Hepatic stellate cell (primary cell): ENCODE measurements around the gene ABLIM2.
A peak's percentile ranks its signal among the peaks of the same experiment; 100 is the strongest.
"Not testable (repeated sequence)": the region's sequence is repeated elsewhere in the genome, so short reads cannot be mapped to it uniquely, and the experiment has no call there.

Source experiments
- DNase-seq: peaks from one replicate; pipeline ENCODE4 v3.0.0; 2011; ENCODE audit warnings: low spot score

The ABLIM2 gene

DNA sequence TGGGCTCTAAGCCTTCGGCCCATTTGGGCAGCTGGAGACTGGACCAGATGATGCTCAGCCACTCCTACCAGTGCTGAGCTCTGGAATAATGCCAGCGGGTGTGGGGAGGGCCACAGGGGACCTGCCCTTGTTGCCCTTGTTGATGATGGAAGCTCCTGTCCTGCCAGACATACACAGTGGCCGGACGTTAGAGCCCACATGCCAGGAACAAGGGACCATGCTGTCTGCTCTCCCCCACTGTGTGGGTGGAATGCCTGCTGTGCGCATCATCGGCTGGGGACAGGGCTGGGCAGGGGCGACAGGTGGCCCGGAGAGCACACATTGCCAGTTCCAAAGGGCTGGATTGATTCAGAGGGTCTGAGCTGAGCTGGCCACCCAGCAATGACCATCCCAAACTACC is 2.0 kb downstream of the ABLIM2 start:
- DNase-seq, result no peak

DNA sequence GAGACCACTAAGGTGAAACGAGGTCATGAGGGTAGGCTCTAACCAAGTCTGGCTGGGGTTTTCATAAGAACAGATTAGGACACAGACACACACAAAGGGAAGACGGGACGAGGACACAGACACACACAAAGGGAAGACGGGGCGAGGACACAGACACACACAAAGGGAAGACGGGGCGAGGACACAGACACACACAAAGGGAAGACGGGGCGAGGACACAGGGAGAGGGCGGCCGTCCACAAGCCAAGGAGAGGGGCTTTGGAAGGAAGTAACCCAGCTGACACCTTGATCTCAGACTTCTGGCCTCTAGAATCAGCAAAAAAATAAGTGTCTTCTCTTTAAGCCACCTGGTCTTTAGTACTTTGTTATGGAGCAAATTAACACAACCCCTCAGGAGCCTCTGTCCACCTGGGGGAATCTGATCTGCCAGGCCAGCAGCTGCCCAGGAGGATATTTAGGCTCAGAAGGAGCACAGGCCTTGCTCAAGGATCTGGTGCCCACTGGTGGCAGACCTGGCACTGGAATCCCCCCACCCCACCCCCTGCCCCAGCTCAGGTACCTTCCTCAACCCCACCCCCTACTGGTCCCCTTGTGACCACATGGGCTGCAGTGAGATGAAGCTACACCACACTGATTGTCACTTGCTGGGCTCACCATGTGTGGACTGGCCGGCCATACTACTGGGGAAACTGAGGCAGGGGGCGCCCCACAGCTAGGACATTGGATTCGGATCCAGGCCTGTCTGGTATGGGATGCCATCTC is 2.8 kb downstream of the ABLIM2 start:
- DNase-seq, result no peak

DNA sequence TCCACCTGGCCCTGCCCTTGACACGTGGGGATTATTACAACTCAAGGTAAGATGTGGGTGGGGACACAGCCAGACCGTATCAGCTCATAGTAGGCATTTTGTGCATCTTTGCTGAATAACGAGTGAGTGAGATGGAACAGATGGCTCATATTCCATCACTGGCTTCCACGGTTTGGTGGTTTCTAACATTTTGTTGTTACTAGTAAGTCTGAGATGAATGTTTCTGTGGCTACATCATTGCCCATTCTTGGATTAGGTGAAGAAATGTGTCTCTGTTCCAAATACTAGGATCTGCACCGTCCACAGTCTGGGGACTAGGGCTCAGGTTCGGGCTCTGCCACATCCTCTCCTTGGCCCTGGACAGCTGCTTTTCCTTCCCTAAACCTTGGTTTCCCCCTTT is 3.6 kb downstream of the ABLIM2 start:
- peak; percentile 41 for DNase-seq

DNA sequence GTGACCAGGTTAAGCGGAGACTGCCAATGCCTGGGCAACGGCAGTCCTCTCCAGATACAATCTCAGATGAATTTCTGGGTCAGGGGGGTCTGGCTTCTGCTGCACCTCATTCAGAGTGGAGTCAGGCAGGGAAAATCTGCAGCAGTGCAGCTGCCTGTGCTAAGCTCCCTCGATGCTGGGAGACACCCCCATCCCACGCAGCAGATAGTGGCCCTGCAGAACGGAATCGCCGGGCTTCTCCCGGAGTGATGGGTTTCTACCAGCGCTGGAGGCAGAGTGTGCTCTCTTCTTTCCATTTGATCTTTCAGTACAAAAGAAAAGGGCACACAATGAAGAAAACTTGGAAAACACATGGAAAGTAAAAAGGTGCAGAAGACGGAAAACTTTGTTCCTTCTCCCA is 5.2 kb downstream of the ABLIM2 start:
- no peak for DNase-seq

DNA sequence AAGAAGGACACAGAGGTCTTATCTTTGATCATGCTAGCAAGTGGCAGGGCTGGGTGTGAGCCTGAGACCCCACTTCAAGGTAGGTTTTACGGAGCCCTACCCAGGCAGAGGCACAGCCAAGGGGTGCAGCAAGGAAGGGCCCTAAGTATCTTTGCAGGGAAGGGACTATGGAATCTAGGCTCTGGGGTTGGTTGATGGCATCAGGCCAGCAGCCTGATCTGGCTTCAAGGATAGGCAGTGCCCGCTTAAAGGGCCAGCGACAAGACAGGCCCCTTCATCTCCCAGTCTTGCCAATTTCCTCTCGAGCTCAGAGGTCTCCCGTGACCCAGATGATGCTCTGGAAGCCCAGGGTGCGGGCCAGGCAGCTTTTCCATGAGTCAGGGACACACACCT is 5.8 kb downstream of the ABLIM2 start:
- no peak for DNase-seq

DNA sequence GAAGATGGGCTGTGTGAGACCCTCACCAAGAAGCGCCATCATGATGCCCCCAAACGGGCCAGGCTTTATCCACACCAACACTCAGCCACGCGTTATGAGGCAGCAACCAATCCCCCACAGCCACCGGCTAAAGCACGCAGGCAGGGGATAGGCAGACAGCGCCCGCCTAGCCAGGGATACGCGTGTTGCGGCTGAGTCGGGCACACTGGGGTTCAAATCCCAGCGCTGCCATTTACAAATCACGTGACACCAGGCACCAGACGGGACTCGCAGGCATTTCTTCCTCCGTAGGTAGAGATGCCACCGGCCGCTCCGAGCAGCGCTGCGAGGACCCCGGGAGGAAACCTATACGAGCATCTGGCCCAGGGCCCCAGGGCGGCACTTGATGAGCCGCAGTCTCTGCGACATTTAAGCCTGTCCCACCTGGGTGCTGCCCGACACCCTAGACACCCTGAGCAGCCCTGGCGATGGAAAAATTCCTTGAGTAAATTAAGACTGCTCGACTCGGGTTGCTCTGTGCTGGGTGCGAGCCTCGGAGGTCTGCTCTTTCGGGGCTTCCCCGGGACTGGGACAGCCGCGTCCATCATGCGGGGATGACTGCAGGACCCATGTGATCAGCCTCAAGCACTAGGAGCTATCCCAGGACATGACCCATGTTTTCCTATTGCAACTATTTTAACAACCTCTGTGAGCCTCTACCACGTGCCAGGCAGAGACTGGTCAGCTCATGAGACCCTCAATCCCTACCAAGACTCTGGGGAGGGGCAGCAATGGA is 6.3 kb downstream of the ABLIM2 start:
- DNase-seq, result no peak

DNA sequence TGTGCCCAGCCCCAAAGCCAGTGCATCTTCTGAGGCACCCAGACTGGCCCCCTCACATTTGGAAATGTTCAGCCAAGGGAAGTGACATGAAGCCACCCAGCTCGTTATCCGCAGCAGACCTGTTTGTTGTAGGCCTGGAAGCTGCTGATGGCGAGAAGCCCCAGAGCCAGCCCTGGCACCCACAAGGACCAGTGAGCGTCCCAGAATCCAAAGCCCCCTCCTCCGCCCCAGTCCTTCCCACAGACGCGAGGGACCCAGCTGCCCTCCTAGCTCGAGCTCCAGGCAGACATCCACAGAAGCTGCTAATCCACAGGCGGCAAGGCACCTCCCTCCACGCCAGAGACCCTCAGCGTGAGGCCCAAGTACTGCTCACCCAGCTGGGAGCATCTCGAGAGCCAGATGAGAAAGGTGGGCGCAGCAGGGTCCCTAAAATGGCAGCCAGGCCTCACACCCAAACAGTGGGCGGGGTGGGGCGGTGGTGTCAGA is 7.4 kb downstream of the ABLIM2 start:
- DNase-seq, result no peak

DNA sequence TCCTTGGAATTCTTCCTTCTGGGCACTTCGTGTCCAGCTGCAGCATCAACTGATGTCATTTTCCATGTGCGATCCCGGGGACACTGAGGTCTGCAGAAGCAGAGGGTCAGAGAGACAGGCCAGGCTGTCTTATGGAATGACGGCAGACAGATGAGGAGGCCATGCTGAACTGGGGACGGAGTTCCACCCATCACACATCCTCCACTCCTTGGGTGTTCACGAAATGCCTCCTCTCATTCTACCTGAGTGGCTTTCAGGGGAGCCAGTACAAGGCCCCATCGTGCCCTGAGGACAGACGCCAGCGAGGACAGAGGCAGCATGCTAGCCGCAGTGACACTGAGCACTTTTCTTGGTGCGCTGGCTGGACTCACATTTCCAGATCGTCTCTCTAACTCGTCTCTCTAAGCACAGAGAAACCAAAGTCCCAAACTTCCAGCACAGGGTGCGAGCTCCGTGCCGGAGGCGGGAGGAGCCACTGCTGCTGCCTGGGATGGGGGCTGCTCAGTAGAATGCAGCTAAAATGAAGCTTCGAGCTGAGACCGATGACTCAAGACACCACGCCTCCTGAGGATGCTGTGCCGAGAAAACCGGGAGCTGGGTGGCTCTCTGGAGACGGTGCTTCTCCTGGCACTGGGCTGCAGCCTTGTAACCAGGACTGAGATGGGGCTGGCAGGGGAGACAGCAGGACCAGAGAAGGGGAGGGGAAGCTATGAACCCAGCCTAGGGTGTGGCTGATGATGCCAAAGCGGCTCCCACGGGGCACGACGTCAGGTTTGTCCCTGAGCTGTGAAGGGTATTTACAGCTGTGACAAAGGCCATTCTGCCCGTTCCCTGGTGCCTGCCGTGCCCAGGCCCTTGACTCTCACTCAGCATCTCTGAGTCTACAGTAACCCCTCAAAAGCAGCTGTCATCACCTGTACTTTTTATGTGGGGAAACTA is 8.2 kb downstream of the ABLIM2 start:
- DNase-seq, result no peak

DNA sequence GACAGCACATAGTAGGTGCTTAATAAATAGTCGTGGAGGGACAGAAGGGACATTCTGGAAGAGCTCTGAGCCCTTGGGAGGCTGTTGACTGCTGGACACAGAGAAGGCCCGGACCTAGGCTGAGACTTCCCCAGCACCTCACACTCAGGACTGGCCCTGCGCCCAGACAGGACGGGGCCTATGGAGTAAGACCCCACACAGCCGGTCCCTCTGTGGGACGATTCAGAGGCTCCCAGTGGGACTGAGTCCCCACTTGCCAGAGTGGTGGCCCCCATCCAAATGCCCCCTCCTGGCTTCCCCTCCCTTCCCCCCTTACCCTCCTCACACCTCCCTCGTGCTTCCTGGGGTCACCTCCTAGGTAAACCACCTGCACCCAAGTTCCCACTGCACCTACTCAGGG is 8.9 kb downstream of the ABLIM2 start:
- DNase-seq, result no peak

DNA sequence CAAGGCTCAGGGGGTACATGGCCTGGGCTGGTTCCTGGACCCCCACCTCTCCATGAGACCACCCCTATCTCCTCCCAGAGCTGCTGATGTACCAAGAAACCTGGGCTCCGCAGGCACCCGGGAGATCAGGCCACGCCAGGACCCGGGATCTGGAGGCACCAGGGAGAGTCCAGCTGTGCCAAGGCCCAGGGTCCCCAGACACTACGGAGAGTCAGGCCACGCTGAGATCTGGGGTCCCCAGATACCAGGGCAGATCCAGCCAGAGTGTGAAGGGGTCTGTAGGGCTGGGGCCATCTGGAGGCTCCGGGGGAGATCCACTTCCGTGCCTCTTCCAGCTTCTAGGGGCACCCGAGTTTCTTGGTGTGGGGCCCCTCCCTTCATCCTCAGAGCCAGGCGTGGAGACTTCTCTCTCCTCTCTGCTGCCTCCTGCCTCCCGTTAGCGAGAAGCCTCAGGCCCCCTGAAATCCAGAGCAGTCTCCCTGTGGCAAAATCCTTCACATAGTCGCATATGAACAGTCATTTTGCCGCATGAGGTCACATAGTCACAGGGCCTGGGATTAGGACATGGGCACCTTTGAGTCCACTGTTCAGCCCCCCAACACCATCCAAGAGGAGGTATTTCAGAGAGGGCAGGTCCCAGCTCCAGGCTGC is 9.7 kb downstream of the ABLIM2 start:
- DNase-seq, result no peak

DNA sequence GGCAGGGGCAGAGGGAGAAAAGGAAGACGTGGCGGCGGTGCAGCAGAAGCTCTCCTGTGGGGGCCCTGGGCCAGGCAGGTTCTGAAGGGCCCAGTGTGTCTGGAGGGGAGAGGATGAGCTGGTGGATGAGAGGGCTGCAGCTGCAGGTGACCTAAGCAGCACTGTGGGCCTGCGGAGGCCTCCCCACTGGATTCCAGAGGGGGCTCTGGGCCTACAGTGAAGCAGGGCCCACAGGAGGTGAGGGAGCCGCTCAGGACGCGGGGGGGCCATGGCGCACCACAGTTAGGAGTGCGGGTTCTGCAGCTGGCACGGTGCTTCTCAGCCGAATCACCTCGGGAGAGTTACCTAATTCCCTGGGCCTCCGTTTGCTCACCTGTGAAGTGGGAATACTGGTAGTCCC is 10.5 kb downstream of the ABLIM2 start:
- no peak for DNase-seq

DNA sequence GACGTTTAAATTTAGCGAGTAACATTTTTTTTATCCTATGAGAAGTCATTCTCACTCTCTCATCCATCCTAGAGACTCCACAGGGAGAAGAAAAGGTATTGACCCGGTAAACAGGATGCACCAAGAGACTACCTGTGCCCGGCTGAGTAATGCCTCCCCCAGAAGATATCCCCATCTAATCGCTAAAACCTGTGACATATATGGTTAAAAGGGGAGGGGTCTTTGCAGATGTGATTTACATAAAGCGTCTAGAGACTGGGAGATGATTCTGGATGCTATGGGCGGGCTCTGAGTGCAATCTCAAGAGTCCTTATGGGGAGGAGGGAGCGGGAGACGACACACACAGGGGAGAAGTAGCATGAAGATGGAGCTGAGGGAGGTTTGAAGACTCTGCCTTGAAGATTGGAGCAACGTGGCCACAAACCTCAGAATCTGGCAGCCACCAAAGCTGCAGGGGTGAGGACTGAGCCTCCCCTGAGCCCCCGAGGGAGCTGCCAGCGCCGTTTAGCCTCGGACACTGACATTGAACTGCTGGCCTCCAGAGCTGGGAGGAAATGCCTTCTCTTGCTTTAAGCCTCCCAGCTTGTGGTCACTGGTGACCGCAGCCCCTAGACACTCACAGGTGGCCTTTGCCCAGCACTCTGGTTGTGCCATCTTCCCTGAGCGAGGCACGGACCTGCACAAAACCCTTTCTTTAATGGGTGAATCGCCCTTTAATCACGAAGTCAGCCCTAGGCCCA is 11.2 kb downstream of the ABLIM2 start:
- no peak for DNase-seq

DNA sequence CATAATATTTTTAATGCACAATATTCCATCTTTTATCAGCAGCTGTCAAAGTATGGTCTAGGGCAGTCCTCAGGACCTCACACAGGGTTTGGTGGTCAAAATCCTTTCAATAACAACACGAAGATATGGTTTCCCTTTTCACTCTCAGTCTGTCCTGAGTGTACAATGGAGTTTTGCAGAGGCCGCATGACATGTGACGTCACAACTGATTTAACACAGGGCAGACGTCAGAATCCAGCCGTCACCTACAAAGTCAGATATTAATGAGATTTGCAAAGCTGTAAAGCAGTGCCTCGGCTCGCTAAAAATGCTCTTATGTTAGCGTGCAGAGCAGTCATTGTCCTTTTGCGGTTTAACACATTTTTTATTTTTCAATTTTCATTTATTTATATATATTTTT is 12.5 kb downstream of the ABLIM2 start:
- DNase-seq, result no peak

DNA sequence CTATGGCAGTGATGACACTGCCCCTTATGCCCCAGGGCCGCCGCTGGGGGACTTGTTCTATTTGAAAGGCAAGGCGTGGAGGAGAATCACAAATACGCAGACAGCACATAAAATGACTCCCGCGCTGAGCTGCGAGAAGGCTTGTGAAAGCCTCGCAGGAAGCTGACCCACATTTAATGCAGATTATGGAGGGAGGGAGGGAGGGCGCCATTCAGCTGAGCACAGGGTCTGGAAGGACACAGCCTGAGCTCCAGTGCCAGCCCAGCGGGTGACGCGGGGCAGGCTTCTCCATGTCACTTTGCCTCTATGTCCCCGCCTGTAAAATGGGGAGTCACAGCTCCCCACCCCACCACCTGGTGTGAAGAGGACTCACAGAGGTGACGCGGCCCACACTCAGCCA is 14.3 kb downstream of the ABLIM2 start:
- no peak for DNase-seq

DNA sequence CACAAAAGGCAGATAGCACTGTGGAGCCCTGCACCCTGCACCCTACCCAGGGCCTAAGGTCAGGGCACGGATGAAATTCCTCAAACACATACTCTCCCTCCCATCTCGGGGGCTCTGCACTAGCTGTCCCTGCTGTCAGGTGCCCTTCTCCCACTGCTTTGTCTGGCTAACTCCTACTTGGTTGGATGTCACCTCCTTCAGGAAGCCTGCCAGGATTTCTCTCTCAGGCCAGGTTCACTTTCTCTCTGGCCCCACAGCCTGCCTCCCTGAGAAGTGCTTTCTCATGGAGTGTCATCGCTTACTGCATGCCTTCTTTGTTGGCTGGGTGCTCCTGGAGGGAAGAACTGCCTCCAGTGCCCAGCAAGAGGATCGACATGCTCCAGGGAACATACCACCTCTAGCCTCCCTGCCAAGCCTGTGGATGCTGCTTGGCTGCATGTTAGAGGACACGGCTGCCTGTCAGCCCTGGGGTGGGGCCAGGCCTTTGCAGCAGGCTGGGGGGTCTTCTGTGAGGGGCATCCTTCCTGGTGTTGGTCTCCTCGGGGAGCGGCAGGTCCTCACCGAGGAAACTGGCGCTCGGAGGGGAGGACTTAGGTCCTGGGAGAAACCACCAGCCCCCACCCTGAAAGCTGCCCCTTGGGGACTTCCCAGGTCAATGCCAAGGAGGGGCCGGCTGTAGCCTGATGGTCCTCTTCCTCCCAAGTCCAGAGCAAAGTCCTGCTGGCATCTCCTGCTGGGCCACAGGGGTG is 15.0 kb downstream of the ABLIM2 start:
- DNase-seq, result no peak

DNA sequence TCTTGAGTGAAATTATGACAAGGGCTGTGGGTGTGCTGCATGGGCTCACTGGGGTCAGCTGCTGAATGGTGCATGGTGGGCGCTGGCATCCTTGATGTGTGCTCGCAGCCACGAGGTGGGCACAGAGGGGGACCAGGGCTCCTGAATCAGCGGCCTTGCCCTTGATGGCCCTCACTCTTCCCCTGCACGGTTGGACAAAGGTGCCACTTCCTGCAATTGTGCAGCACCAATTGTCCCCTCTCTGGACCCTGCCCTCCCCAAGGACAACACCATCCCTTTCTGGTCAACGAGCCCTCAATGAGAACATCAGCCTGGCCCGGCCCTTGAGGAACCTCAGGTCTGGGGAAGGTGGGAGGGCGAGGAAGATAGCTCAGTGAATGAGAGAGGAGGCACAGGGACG is 16.1 kb downstream of the ABLIM2 start:
- no peak for DNase-seq

DNA sequence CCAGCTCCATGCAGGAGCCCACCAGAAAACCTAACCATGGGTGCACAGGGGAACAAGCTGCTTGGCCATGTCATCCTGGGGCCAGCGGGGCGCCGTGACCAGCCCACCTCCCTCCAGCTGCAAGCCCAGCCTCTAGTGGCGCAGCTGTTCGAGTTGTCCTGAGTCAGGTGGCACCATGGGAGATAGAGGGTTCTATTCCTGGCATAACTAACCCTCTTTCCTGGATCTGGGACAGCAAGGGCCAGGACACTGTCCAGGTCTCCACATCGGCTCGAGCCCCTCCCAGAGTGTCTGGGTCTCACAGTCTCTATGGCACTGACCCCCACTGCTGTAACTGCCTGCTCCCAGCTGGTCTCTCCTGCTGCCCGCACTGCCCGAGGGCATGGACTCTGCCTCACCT is 16.7 kb downstream of the ABLIM2 start:
- no peak for DNase-seq

DNA sequence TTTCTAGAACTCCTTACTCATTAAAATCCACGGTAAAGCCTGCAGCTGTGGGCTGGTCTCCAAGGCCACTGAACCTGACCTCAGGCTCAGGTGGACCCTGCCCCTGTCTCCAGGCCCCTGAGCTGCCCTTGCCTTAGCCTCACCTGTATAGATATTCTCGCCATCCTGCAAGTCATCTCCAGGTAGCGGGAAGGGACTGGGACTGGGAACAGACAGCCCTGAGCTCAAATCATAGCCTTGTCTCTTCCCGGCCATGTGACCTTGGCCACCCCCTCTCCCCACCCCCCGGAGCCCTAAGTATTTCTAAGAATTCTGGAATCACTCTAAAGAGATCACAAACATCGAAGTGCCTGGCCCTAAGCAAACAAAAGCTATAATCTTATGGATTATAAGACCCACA is 17.7 kb downstream of the ABLIM2 start:
- DNase-seq, result no peak

DNA sequence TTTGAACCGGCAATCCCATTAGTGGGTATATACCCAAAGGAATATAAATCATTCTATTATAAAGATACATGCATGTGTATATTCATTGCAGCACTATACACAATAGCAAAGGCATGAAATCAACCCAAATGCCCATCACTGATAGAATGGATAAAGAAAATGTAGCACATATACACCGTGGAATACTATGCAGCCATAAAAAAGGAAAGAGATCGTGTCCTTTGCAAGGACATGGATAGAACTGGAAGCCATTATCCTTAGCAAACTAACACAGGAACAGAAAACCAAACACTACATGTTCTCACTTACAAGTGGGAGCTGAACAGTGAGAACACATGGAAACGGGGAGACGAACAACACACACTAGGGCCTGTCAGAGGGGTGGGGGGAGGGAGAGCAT is 18.9 kb downstream of the ABLIM2 start:
- not testable (repeated sequence) for DNase-seq

DNA sequence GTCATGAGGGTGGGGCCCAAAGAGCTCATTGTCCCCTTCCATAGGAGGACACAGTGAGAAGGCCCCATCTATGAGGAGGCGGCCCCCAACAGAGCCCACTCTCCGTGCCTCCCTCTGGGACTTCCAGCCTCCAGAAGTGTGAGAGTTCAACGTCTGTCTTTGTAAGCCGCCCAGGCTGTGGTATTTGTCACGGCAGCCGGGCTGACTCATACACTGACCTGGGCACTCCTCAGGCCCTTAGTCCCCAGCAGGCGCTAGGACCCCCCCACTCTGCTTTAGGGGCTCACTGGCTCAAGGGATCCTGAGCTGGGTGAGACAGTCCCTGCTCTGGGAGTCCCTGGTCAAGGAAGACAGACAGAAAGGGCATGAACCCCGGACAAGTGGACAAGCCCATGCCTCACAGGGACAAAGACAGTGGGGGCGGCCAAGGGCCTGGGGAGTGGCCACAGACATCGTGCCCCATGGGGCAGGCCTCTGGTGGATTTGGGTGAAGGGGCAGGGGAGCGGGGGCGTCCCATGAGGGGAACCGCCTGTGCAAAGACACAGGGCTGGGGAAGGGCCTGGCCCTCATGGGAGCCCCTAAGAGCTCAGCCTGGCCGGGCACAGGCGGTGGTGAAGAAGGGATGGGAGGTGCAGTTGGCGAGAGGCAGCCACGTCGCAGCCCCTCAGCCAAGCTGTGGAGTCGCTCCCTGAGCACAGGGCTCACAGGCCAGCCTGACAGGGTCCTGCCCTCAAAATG is 21.5 kb downstream of the ABLIM2 start:
- no peak for DNase-seq
